Measurements from ENCODE around the gene NSMCE3.

NSMCE3 gene

GRCh38 chr15:29294732-29295325, 25.2 kb upstream of the NSMCE3 start:
- no peak for TF ChIP-seq REST (IDR thresholded peaks at IDR 0.05; ENCODE audit: insufficient replicate concordance, low read depth)
- H3K4me3 ChIP-seq (replicated peaks; ENCODE audit: insufficient read depth, low read length), result no peak overlapping the region
- no peak for DNase-seq (ENCODE audit: low read depth in 1 of 2, low spot score in 1 of 2)
- H3K27ac ChIP-seq (replicated peaks), result no peak overlapping the region
- no peaks in the 10 kb centered on the region for H3K27me3 ChIP-seq (ENCODE audit: insufficient read depth, poor library complexity, severe bottlenecking)

GRCh38 chr15:29291067-29291845, 21.6 kb upstream of the NSMCE3 start:
- DNase-seq (ENCODE audit: low read depth in 1 of 2, low spot score in 1 of 2), result no peak
- no peak overlapping the region for H3K4me3 ChIP-seq (replicated peaks; ENCODE audit: insufficient read depth, low read length)
- H3K27me3 ChIP-seq (ENCODE audit: insufficient read depth, poor library complexity, severe bottlenecking), result no peaks in the 10 kb centered on the region
- TF ChIP-seq GABPA (IDR thresholded peaks at IDR 0.05; ENCODE audit: low read depth), result no peak
- no peak for TF ChIP-seq REST (IDR thresholded peaks at IDR 0.05; ENCODE audit: insufficient replicate concordance, low read depth)
- TF ChIP-seq CTCF (IDR thresholded peaks at IDR 0.05; ENCODE audit: insufficient read depth, low read length), result no peak
- TF ChIP-seq SPI1 (IDR thresholded peaks at IDR 0.05; ENCODE audit: borderline replicate concordance, low read depth), result no peak
- TF ChIP-seq POLR2AphosphoS5 (IDR thresholded peaks at IDR 0.05; ENCODE audit: low read depth), result no peak
- H3K27ac ChIP-seq (replicated peaks), result no peak overlapping the region

GRCh38 chr15:29289173-29289572, 19.6 kb upstream of the NSMCE3 start:
- H3K4me3 ChIP-seq (replicated peaks; ENCODE audit: insufficient read depth, low read length), result no peak overlapping the region
- H3K27me3 ChIP-seq (ENCODE audit: insufficient read depth, poor library complexity, severe bottlenecking), result no peaks in the 10 kb centered on the region
- no peak overlapping the region for H3K27ac ChIP-seq (replicated peaks)
- TF ChIP-seq POLR2AphosphoS5 (IDR thresholded peaks at IDR 0.05; ENCODE audit: low read depth) (no peak), REST (IDR thresholded peaks at IDR 0.05; ENCODE audit: insufficient replicate concordance, low read depth) (no peak), GABPA (IDR thresholded peaks at IDR 0.05; ENCODE audit: low read depth) (no peak), CTCF (IDR thresholded peaks at IDR 0.05; ENCODE audit: insufficient read depth, low read length) (no peak), SPI1 (IDR thresholded peaks at IDR 0.05; ENCODE audit: borderline replicate concordance, low read depth) (no peak)
- no peak for DNase-seq (ENCODE audit: low read depth in 1 of 2, low spot score in 1 of 2)

Data from HL-60 (cell line).